Ramos (cell line): ENCODE data around the gene FOXO1.
"Not testable (repeated sequence)": the region's sequence is repeated elsewhere in the genome, so short reads cannot be mapped to it uniquely, and the experiment has no call there.

ENCODE experiments used
- in situ Hi-C: fragments of 300-500 bp; cut with MboI; formaldehyde crosslinking; loops from one replicate; pipeline ENCODE4 v1.14.3; 2022; ENCODE audit warnings: low sequenced_read_pairs; ENCODE audit not compliant: unreplicated experiment

FOXO1 gene

DNA sequence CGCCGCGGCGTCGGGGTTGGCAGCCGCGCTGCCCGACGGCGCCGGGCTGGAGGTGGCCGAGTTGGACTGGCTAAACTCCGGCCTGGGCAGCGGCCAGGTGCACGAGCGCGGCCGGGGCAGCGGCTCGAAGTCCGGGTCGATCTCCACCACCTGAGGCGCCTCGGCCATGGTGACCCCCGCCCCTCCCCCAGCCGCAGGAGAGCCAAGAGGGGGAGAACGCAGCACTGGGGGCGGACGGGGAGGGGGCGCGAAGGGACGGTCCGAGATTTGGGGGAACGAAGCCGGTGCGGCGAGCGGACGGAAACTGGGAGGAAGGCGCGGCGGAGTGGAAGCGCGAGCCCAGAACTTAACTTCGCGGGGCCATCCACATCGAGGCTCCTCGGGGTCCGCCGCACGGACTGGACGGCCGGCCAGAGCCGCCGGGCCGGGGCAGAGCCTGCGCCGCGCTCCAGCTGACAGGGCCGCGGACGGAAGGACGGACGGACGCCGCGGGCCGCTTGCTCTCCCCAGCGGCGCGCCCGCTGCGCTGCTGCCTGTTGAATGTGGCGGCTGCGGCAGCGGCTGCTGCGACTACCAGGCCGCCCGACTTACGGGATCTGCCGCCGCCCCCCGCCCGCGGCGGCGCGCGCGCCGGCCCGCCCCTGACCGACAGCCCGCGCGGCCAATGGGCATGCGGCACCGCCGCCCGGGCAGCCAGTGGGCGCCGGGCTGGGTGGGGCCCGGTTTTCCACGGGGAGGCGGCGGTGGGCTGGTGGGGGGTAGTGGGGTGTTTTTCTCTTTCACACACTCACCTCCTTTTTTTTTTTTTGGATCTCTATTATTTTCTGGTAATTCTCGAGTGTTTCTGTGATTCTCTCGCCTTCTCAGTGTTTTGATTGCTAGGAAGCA, at the start of gene FOXO1:
TSS of gene FOXO1 (minus strand) at position 597 of the 888 bp plus-strand sequence. CDS start at position 168, 429 bp downstream.
- in situ Hi-C loops, result loop anchor here (10.0 kb wide), 1 partner anchor 221 kb away; no protein-coding TSS in a partner anchor

DNA sequence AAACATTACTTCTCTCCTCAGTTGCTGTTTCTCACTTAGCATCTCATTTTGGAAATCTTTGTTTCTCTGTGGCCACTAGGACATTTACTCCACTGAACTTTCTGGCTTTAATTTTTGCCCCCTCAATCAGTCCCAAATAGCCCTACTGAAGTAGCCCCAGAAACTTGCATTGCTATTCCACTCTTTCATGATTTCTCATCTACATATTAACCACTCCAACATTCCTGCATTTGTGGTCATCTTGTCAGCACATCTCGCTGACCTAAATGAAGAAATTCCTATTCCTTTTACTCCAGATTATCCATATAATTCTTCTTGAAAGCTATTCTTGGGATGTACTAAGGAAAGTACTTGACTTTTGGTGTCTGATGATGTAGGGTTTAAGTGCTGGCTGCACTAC, 48.0 kb upstream of the FOXO1 start:
- in situ Hi-C loops, result not testable (repeated sequence)

DNA sequence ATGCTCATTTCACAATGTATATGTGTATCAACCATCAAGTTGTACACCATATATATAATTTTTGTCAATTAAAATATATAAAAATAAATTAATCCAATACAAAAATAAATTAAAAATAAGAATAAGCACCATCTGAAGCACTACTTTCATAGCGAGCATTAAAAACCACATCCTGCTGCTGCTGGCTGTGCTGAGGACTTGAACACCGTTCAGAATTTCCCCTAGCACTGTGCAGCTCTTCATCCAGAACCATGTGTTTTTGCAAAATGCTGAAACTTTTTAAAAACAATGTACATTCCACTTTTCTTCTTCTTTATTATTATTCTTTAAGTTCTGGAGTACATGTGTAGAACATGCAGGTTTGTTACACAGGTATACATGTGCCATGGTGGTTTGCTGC, 40.0 kb upstream of the FOXO1 start:
- in situ Hi-C loops, result no loop called here

DNA sequence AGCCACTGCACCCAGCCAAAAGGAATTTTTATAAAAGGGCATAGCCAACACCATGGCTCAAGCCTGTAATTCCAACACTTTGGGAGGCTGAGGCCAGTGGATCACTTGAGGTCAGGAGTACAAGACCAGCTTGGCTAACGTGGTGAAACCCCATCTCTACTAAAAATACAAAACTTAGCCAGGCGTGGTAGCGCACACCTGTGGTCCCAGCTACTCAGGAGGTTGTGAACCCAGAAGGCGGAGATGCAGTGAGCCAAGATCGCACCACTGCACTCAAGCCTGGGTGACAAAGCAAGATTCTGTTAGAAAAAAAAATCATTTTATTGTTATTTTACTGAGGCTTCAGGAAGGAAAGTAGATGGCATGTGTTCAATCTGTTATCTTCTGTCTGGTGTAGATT, 31.3 kb upstream of the FOXO1 start:
- in situ Hi-C loops, result loop anchor here (25.0 kb wide), 3 partner anchors 760 to 1010 kb away; no protein-coding TSS in a partner anchor

DNA sequence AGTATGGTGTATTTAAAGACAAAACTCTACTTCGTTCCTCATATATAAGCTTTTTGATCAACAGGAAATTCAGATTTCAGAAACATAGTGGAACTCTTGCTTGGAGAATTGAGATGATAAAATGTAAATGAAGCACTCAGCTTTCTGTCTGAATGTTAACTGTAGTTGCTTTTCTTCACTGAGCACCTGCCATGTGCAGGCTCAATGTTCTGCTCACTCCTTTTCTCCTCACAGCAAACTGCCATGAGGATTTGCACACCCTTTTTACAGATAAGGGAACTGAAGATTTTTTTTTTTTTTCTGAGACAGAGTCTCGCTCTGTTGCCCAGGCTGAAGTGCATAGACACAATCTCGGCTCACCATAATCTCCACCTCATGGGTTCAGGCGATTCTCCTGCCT, 28.0 kb upstream of the FOXO1 start:
- in situ Hi-C loops, result loop anchor here (25.0 kb wide), 3 partner anchors 757 to 1007 kb away; no protein-coding TSS in a partner anchor

DNA sequence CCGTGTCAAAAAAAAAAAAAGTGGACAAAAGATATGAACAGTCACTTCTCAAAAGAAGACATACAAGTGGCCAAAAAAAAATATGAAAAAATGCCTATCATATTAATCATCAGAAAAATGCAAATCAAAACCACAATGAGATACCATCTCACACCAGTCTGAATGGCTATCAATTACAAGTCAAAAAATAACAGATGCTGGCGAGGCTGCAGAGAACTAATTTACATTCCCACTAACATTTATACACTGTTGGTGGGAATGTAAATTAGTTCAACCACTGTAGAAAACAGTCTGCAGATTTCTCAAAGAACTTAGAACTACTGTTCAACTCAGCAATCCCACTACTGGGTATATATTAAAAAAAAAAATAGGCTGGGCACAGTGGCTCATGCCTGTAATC, 26.5 kb upstream of the FOXO1 start:
- in situ Hi-C loops, result loop anchor here (25.0 kb wide), 3 partner anchors 756 to 1006 kb away; no protein-coding TSS in a partner anchor

DNA sequence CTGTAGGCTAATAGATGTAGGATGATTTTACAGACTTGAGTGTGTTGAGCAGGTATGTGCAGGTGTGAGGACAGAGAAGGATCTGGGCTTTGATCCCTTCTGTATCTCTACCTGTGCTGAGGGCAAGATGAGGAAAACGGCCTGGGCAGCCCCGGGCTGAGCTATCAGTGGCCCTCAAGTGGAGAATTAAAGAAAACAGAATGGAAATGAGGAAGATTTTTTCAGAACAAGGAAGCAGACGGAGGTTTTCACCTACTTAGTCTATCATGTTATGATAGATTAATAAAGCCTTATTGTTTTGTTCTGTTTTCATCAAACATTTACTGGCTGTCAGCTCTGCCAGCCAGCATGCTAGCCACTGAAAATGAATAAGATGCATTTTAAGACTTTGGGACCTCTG, 22.3 kb upstream of the FOXO1 start:
- in situ Hi-C loops, result loop anchor here (10.0 to 25.0 kb wide), 4 partner anchors 614 to 1001 kb away; no protein-coding TSS in a partner anchor

DNA sequence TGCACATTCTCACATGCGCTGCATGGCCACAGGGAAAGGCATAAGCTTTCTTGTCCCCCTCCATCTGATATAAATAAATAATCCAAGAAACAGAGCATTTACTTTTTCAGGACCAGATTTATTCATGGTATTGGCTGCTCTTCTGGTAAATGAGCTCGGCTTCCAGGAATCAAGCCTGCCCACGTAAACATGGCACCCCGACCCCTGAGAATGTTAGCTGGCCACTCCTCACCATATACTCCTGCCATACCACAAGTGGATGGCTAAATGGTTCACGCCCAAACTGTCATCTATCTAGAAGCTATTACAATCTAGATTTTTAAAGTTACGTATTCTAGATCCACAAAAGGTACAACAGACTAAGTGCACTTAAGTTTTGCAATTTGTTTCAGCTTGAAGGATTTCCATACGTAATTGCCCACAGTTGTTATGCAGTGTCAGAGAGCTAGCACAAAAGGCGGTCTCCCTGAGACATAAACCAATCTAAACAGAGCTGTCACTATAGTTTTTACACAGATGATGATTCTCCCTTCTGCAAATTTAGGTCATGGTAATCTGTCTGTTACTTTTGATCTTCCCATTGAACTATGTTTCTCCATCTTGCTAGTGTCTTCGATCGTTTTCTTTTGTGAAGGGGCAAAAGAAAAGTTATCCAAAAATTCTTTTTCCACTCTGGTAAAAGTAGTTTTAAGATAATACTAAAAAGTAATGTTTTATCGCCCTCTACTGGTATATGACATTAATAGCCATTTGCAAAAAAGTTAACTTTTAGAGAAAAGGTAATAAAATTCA, 16.2 kb upstream of the FOXO1 start:
- in situ Hi-C loops, result loop anchor here (10.0 to 25.0 kb wide), 4 partner anchors 608 to 995 kb away; no protein-coding TSS in a partner anchor

DNA sequence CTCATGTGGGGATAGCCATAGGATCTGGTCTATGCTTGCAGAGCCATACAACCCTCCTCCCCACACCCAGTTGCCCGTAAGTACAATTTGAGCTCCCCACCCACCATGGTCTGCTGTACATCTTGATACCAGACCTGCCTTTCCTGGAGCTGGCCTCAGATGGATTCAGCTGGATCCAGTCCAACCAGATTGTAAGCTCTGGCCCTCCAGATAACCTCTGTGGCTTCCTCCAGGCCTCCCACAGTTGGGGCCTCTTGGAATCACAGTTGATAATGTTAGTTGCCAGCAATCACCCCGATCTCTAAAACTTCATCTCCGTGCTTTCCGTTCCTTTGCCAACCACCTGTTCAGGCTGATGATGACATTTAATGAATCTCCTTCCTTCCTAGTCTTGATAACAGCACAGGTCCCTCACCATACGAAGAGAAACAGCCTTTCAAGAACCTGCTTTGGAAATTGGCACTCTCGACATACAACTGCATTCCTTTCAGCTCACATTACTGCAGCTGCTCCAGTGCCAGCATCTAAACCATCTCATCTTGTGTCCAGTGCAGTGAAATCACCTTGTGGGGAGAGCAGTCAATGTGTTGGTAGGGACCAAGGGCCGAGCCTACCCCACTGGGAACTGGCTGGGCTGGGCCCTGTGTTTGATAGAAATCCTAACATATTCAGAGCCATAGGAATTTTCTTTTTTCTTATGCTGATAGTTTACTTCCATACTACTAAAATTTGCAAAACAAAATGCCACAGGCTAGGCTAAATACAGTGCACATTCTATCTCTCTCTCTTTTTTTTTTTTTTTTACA, 15.1 kb upstream of the FOXO1 start:
- in situ Hi-C loops, result loop anchor here (10.0 to 25.0 kb wide), 4 partner anchors 607 to 994 kb away; no protein-coding TSS in a partner anchor

DNA sequence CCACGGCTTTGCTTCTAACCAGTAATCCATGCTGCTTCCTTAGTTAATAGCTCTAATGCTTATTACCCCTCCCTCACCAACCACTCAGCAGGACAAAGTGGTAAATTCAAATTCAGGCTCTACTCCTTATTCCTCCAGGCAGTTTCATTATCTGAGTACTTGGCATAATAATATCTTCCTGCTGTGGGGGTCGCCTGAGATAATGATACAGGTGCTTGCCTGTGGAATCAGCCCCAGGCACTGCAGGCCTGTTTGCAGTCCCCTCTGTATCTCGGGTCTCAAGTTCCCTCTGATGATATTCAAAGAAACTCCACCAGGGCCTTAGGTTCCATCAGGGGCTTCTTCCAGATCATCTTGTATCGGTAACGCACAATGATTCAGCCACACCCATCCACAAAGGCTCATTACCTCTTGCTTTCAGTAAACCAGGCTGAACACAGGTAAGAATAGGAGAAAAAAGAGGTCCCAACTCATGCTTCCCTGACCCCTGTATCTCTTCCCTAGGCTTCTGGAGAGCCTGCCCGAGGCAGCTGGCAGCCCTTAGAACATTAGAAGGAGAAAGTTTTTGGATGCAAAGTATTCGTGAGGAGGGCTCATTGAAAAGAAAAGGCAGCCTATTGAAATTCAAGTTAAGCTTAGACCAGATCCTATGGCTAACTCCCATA, 14.3 kb upstream of the FOXO1 start:
- in situ Hi-C loops, result loop anchor here (10.0 to 25.0 kb wide), 4 partner anchors 606 to 993 kb away; no protein-coding TSS in a partner anchor

DNA sequence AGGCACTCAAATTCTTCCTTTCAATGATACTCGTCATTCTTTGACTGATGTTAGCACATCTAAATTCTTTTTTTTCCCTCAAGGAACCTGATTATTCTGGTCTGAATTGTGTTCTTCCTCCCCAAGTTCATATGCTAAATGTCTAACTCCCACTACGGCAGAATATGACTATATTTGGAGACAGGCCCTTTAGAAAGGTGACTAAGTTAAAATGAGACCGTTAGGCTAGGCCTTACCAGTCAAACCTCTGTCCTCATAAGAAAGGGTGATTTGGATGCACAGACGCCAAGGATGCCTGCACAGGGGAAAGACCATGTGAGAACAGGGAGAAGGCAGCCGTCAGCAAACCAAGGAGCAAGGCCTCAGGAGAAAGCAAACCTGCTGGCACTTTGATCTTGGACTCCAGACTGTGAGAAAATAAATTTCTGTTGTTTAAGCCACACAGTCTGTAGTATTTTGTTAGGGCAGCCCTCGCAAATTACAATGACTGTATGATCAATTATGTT, 13.1 kb upstream of the FOXO1 start:
- in situ Hi-C loops, result loop anchor here (25.0 kb wide), 3 partner anchors 742 to 992 kb away; no protein-coding TSS in a partner anchor

DNA sequence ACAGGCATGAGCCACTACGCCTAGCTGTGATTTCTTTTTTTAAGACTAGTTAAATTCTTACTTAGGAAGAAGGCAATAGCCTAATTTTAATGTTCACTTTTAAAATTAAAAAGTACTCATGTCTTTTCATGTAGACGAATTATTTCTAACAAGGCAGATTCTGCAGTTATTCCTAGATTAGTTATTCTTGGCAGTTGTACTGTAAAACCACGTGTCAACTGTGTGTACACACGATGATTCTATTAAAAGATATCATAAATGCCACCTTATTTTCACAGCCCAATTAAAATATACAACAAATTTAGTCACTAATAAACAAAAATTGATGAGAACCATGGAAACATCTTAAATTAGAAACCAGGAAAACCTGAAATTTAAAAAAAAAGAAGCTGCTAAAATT, 10.6 kb upstream of the FOXO1 start:
- in situ Hi-C loops, result loop anchor here (25.0 kb wide), 3 partner anchors 740 to 990 kb away; no protein-coding TSS in a partner anchor

DNA sequence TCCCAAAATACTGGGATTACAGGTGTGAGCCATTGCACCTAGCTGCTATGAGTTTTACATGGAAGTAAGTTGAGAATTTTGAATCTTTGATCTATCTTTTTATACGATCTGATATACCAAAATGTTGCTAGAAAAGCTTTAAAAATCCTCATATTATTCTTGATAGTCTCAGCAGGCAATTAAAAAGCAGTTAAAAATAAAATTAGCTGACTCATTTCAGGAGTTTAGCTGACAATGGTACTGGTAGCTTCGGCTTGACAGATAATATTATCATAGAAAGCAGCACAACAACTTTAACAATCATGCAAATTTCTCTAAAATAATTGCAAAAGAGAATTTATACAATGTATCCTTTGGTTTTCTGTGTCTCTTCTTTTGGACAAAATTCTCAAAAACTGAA, 9.6 kb upstream of the FOXO1 start:
- in situ Hi-C loops, result loop anchor here (25.0 kb wide), 3 partner anchors 739 to 989 kb away; no protein-coding TSS in a partner anchor

DNA sequence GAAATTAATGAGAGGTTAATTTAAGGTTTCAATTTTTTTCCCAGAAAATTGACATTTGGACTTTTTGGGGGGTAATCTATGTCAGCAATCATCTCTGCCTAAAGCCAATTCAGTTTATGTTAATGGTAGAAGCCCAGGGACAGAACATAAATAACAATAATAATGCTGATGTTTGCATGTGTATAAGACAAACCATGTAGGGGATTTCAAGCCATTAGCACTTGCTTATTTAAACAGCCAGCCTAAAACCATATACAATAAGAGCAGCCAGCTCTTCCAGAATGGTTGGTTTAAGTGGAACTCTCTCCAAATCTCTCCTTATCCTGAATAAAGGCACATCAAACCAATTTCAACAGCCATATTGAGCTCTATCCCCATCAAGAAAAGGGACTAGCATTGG, 7.0 kb upstream of the FOXO1 start:
- in situ Hi-C loops, result no loop called here

DNA sequence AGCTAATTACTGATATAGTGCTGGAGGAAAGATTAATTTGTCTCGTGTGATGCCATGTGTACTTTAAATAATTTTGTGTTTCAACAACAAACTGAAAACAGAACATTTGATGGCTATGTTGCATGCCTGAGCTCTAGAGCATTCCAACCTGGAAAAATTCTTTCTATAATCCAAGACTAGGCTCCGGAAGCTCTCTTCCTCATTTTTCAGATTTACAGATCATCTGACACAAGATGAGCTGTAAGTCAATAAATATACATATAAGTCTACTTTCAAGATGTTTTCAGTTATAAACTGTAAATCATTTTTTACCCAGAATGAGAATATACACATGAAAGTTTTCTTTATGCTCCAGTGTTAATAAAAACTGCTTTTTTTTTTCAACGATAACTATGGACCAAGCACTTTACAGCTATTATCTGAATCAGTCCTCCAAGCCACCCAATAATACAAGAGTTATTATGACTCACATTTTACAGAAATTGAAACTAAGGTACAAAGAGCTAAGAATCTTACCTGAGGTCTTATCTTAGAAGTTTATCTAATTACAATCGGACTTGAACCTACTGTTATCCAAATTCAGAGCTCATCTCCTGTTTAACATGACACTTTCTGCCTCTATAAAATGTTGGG, 6.4 kb upstream of the FOXO1 start:
- in situ Hi-C loops, result no loop called here

DNA sequence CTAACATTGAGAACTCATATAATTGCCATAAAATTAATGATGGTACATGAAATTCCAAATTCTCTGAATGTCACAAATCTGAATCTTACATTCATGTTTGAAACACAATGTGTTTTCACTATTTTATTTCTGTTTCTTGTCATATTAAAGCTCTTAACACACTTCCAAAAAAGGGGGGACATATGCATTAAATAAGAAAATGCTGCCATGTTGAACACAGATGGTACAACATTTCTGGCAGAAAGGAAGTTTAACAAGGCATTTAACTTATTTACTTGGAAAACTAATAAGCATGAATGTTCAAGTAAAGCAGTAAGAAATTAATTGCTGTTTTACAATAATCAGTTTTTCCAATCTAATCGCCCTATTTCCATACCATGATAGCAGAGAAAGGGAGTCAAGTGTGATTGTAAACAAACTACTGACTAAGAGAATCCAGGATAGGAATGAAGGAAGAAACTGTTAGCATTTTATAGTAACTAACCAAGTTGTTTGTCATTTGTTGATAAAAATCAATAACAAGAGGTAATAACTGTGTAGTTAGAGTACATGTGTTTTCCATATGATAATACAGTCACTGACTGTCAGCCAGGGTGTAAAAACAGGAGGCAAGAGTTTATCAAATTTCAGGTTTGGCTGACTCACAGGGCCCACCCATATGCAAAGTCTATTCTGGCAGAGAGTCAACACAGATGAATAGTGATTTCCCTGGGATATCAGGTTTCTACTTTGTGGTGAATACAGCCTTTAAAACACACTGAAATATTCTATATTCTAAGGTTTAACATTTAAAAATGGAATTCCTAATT, 5.7 kb upstream of the FOXO1 start:
- in situ Hi-C loops, result no loop called here

DNA sequence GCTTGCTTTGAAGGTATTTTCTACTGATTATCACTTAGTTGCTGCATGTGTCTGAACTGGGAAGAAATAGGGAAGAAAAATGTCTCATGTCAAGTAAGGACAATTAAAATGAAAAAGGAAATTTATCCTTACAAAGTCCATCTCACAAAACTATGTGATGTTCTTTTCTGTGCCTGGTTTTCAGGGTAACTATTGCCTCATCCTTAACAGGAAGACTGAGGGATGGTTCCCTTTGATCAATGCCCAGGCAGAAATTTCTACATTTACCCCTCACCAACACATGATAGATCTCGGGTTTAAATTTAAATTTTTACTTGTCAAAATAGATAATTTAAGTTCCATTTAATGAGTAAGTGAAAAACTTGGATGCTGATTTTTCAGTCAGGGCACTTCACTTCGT, 3.9 kb upstream of the FOXO1 start:
- in situ Hi-C loops, result no loop called here

DNA sequence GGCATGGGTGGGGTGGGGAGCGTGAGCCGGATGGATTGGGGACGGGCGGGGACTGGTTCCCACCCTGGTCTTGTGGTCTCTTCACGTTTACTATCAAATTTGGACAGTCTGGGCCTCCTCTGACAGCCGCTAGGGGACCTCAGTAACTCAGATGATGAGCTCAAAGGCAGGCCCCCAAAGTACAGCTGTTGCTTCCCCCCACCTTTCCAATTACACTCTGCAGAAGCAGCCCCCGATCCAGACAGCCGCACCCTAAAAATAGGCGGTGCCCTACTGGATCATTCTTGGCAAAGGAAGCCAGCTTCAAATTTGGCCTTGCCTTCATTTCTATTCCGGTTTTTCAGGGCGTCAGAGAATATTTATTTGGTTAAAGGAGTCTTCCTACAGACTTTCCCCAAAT, 1.9 kb upstream of the FOXO1 start:
- in situ Hi-C loops, result loop anchor here (10.0 kb wide), 1 partner anchor 224 kb away; no protein-coding TSS in a partner anchor
